Dendritic cell treated with granulocyte-macrophage colony-stimulating factor and Interleukin-4, amounts not matched to agents 40 ng/mL and 50 ng/mL, for 4 days (primary cell): Measurements from ENCODE around the gene TAPT1.
"Not testable (repeated sequence)": the region's sequence is repeated elsewhere in the genome, so short reads cannot be mapped to it uniquely, and the experiment has no call there.

Experiments
- H3K27ac Mint-ChIP-seq: one replicate; pipeline ENCODE4 v1.8.0; 2022; ENCODE audit warnings: mild to moderate bottlenecking, mixed read lengths
- H3K27me3 Mint-ChIP-seq: one replicate; pipeline ENCODE4 v1.8.0; 2022; ENCODE audit warnings: mild to moderate bottlenecking, mixed read lengths
- H3K36me3 Mint-ChIP-seq: one replicate; pipeline ENCODE4 v1.8.0; 2022; ENCODE audit warnings: low read depth, mixed read lengths
- H3K4me1 Mint-ChIP-seq: one replicate; pipeline ENCODE4 v1.8.0; 2022; ENCODE audit warnings: low read depth, mixed read lengths
- H3K4me3 Mint-ChIP-seq: one replicate; pipeline ENCODE4 v1.8.0; 2022; ENCODE audit warnings: mild to moderate bottlenecking, moderate library complexity, mixed read lengths
- H3K9me3 Mint-ChIP-seq: one replicate; pipeline ENCODE4 v1.8.0; 2022; ENCODE audit warnings: mixed read lengths
- intact Hi-C: fragments of 100-400 bp; cut with micrococcal nuclease; formaldehyde crosslinking; loops from one replicate; pipeline ENCODE4 v1.15.0; 2022

Gene TAPT1

DNA sequence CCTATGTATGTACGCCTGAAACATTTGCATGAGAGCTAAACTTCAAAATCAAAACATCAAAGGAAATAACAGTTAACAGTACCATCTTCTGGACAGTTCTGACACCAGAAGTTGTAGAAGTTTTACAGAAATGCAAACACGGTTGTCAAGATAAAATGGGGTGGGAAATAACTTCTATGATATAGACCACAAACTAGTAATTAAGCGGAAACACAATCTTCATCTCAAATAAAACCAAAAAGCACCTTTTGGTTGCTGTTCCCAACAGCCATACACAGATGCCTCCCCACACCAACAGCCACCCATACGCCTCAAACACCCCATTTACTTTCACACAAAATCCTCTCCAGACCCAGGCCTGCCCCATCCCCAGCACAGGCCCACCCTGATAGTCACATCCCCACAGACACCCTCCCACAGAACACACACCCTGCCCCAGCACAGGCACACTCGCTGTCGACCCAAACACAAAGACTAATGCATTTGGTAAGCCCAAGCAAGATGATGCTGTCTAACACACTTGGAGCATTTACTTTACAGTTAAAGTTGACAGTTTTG is 64.3 kb downstream of the TAPT1 start:
- Mint-ChIP-seq H3K36me3 (peaks cover 68% of the 10 kb centered on the region), H3K4me3 (no peak overlapping the region), H3K27me3 (no peaks in the 10 kb centered on the region), H3K9me3 (no peaks in the 10 kb centered on the region), H3K27ac (peak overlapping the region; percentile 1), H3K4me1 (peaks cover 6% of the 10 kb centered on the region)
- intact Hi-C loops, result no loop called here

DNA sequence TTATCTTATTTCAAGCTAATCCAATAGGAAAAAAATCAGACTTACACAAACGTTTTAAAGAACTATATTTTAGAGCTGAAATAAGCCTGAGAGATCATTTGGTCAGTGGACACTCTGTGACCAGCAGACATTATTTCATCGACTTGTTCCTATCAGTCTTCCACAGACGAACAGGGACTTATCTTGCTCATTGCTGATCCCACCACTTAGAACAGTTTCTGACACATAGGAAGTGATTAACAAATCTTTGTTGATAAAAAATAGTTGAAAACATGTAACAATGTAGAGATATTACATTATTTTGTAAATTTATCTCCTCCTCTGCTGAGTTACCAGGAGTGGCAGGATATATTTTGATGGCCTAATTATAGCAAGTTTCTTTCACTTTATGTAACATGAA is 65.8 kb downstream of the TAPT1 start:
- intact Hi-C loops, result no loop called here
- Mint-ChIP-seq H3K4me3 (no peak overlapping the region), H3K4me1 (peaks cover 6% of the 10 kb centered on the region), H3K9me3 (no peaks in the 10 kb centered on the region), H3K36me3 (peaks cover 54% of the 10 kb centered on the region), H3K27me3 (no peaks in the 10 kb centered on the region), H3K27ac (no peak overlapping the region)

DNA sequence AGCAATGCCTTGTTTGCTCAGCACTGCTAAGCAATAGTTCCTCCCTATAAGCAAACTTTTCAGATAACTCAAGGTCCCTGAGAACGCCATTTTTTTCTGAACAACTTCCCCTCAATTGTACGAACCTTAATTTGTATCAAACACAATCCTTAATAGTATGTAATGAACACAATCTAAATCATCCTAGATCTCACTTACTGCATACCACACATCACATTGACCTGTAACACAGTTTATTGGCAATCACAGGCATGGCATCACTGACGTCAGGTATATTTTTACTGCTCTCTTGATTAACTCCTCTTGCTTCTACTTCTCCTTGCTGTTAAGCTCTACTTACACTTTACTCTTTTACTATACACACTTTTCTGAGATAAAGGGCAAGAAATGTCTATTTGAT is 67.0 kb downstream of the TAPT1 start:
- H3K9me3 Mint-ChIP-seq, result no peaks in the 10 kb centered on the region
- H3K4me1 Mint-ChIP-seq, result peaks cover 6% of the 10 kb centered on the region
- no peak overlapping the region for H3K4me3 Mint-ChIP-seq
- no peaks in the 10 kb centered on the region for H3K27me3 Mint-ChIP-seq
- H3K27ac Mint-ChIP-seq, result no peak overlapping the region
- intact Hi-C loops, result no loop called here
- peaks cover 42% of the 10 kb centered on the region for H3K36me3 Mint-ChIP-seq

DNA sequence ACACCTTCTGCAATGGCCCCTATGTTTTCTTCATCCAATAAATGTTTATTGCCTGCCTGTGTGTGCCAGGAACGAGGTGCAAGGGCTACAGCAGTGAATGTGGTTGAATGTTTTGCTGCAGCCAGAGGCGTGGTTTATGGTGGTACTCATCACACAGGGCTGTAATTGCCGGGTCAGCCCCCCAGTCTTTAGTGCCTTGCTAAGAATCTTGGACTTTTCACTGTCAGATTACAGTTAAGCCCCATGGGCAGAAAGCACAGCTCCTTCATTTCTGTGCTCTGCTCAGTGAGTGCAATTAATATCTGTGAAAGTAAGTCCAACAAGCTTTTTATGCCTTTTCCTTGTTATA is 67.8 kb downstream of the TAPT1 start:
- Mint-ChIP-seq H3K9me3 (no peaks in the 10 kb centered on the region), H3K4me3 (no peak overlapping the region), H3K27ac (no peak overlapping the region)

DNA sequence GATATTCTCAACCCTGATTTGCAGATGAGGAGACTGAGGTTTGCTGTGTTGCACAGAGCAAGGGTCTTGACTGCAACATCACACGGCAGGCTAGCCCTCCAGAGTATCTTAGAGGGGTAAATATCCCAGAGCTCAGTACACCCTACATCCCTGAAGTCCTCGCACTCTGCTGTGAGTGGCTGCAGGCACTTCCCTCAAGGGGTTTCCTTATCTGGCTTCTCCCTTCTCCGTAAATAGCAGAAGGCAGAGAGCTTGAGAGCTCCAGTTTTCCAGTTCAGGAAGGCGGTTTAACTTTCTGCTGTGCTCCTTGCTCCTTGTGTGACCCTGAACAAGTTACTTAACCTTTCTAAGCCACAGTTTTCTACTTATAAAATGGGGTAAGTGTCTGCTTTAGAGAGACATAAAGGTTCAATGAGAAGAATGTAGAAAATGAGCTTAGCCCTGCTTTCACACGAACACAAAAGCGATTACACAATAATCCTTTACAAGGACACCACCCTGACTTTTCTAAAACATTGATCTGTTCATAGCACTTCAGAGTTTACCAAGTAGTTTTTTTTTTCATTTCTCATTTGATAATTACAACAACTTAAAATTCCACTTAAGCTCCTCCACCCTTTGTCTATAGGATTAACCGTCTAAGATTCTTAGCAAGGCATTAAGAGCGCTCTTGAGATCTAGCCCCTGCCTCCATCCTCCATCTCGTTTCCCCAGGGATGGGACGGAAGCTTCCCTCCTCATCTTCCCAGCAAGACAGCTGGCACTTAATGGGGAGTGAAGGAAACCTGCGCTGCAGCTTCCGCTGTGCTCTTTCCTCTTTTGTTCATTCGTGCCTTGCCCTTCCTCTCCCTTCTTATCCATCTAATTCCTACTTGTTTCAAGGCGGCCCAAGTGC is 68.4 kb downstream of the TAPT1 start:
- intact Hi-C loops, result no loop called here
- no peaks in the 10 kb centered on the region for H3K9me3 Mint-ChIP-seq
- H3K36me3 Mint-ChIP-seq, result peaks cover 28% of the 10 kb centered on the region
- no peak overlapping the region for H3K4me3 Mint-ChIP-seq
- H3K27ac Mint-ChIP-seq, result no peak overlapping the region
- peaks cover 6% of the 10 kb centered on the region for H3K4me1 Mint-ChIP-seq
- H3K27me3 Mint-ChIP-seq, result no peaks in the 10 kb centered on the region

More for the DNA sequence above, 67.8 kb downstream of the TAPT1 start:
- H3K36me3 Mint-ChIP-seq, result peaks cover 34% of the 10 kb centered on the region
- intact Hi-C loops, result no loop called here
- H3K4me1 Mint-ChIP-seq, result peaks cover 6% of the 10 kb centered on the region
- no peaks in the 10 kb centered on the region for H3K27me3 Mint-ChIP-seq

DNA sequence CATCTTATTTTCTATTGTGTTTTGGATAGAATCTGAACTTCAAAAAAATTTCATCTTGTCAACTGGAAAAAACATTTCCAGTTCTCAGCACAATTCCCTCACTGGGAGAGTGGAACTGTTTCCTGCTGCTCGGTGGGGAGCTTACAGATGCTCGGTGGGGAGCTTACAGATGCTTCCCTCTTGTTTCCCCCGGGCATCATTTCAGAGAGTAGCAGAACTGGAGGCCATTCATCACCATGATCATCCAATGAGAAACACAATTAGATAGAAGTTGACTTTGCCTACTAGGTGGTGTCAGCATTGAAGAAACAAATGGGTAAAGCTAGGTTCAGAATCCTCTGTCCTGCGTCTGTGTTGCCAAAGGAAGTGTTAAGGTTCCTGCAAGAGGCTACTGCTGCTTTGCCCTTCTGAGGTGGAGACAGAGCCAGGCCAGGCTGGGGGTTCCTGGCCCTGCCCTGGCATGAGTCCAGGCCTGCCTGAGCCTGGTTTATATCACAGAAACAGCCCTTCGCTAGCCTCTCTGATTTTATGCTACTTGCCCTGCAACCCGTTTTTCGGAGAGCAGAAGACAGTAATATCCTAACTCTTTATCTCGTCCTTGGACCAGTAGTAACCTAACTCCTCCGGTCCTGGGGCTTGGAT is 70.6 kb downstream of the TAPT1 start:
- no peak overlapping the region for H3K27ac Mint-ChIP-seq
- H3K9me3 Mint-ChIP-seq, result no peaks in the 10 kb centered on the region
- intact Hi-C loops, result no loop called here
- peaks cover 6% of the 10 kb centered on the region for H3K4me1 Mint-ChIP-seq
- H3K36me3 Mint-ChIP-seq, result peaks cover 8% of the 10 kb centered on the region
- H3K4me3 Mint-ChIP-seq, result no peak overlapping the region
- H3K27me3 Mint-ChIP-seq, result no peaks in the 10 kb centered on the region

DNA sequence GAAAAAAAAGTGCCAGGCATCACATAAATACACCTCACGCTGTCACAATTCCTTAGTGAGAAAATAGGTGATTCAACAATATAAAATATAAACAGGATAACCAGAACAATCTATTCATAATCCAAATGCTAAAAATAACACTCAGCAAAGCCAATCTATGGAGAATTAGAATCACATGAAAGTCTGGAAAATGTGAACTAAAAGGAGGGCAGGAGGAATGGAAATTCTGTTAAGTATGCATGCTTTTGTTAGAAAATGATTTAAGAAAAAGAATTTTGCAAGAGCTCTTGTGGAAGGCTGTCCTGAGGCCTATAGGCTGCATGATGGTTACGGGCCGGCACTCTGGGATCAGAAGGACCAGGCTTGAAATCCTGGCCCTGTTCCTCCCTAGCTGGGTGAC is 71.8 kb downstream of the TAPT1 start:
- no peak overlapping the region for H3K4me3 Mint-ChIP-seq
- H3K4me1 Mint-ChIP-seq, result peaks cover 6% of the 10 kb centered on the region

DNA sequence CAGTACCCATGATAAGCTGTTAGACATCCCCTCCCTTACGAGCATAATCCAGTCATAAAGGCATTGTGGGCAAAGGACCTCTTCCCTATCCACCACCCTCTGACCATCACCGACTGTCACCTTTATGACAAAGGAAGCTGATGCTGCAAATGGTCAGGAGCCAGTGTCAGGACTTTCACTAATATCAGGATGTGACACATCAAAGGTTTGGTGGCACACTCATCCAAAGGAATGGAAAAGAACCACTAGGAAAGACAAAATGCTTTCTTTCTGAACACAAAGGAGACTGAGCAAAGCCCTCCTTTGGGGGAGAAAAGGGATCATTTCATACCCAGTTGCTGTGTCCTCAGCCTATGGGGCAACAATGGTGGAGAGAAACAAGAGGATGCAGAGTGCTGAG is 75.6 kb downstream of the TAPT1 start:
- H3K9me3 Mint-ChIP-seq, result peaks cover 13% of the 10 kb centered on the region
- H3K27me3 Mint-ChIP-seq, result no peaks in the 10 kb centered on the region
- no peak overlapping the region for H3K4me3 Mint-ChIP-seq
- no peaks in the 10 kb centered on the region for H3K4me1 Mint-ChIP-seq
- intact Hi-C loops, result no loop called here
- no peaks in the 10 kb centered on the region for H3K36me3 Mint-ChIP-seq
- no peak overlapping the region for H3K27ac Mint-ChIP-seq

More for the DNA sequence above, 71.8 kb downstream of the TAPT1 start:
- Mint-ChIP-seq H3K36me3 (no peaks in the 10 kb centered on the region), H3K9me3 (no peaks in the 10 kb centered on the region), H3K27ac (no peak overlapping the region), H3K27me3 (no peaks in the 10 kb centered on the region)
- intact Hi-C loops, result no loop called here

DNA sequence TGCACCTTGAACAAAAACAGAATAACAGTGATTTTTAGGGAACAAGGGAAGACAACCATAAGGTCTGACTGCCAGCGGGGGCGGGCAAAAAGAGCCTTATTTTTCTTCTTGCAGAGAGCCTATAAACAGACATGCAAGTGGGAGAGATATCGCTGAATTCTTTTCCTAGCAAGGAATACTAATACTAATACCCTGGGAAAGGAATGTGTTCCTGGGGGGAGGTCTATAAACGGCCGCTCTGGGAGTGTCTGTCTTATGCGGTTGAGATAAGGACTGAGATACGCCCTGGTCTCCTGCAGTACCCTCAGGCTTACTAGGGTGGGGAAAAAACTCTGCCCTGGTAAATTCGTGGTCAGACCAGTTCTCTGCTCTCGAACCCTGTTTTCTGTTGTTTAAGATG is 81.4 kb downstream of the TAPT1 start:
- H3K27me3 Mint-ChIP-seq, H3K36me3 Mint-ChIP-seq, H3K4me3 Mint-ChIP-seq, H3K4me1 Mint-ChIP-seq, H3K27ac Mint-ChIP-seq, intact Hi-C loops: not testable (repeated sequence)
- peaks cover 51% of the 10 kb centered on the region for H3K9me3 Mint-ChIP-seq

DNA sequence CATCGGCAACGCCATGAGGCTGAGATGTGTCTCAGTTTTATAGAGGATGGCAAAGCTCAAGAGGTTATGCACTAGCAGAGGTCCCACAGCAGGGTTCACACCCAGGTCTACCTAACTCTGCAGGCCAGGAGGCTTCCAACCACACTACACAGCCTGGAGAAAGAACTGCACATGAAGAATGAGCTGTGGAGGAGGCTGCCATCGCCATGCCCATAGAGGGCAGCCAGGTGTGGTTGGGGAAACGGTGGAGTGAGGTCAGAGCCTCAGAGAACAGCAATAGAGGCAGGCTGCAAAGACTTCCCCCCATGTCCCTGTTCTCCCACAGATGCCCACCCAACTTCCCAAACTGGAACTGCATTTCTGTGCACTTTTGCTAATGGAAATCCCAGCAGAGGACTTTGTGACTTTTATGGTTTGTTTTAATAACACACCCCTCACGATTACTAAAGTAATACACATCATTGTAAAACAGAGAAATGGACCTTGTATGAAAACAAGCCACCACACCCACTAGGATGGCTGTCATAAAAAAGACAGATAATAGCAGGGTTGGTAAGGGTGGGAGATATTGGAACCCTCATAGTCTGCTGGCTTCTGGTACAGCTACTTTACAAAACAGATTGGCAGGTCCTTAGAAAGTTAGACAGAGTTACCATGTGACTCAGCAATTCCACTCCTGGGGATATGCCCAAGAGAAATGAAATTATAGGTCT is 83.5 kb downstream of the TAPT1 start:
- Mint-ChIP-seq H3K4me1 (no peaks in the 10 kb centered on the region), H3K4me3 (no peak overlapping the region), H3K36me3 (no peaks in the 10 kb centered on the region), H3K9me3 (peaks cover 51% of the 10 kb centered on the region), H3K27me3 (no peaks in the 10 kb centered on the region), H3K27ac (no peak overlapping the region)
- intact Hi-C loops, result no loop called here

DNA sequence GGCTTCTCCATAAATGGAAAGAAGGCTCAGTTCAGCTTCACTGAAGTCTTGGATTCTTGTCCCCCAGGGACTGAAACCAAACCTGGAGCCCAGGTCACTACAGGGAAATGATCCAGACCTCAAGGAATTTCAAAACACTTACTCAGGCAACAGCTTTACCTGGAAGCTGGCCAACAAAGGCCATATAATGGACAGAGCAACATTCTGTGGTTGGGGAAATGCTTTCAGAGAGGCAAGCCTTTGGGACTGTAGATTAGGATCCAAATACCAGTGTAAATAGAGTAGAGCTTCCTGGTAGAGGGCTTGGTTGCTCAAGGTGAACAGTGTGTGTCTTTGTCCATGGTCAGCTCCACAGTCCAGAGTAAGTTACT is 85.4 kb downstream of the TAPT1 start:
- H3K36me3 Mint-ChIP-seq, result no peaks in the 10 kb centered on the region

DNA sequence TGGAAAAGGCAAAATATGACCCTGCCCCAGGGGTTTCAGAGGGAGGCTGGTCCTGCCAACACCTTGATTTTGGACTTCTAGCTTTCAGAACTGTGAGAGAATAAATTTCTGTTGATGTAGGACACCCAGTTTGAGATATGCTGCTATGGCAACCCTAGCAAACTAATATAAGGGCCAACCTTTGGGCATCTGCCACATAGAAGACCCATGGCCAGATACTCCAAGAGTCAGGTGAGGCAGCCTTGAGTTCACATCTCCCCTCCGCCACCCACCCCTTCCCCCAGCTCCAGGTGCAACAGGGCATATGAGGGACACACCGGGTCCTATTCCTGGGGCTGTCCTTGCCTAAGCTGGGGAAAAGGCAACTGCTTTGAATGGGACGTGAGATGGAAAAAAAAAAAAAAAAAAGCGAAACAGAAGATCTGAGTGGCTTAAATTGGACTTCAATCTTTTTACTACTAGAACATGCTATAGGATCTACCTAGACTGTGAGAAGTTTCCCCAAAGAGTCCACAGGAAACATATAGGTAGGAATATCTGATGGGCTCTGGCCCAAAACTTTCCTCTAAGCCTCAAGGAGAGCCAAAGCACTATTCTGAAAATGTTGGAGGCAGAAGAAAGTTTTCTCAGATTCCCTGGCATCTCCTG is 85.9 kb downstream of the TAPT1 start:
- Mint-ChIP-seq H3K36me3 (no peaks in the 10 kb centered on the region), H3K9me3 (peaks cover 41% of the 10 kb centered on the region), H3K4me3 (no peak overlapping the region), H3K4me1 (no peaks in the 10 kb centered on the region), H3K27ac (no peak overlapping the region), H3K27me3 (no peaks in the 10 kb centered on the region)
- intact Hi-C loops, result no loop called here

More for the DNA sequence above, 85.4 kb downstream of the TAPT1 start:
- H3K4me1 Mint-ChIP-seq, result no peaks in the 10 kb centered on the region
- no peaks in the 10 kb centered on the region for H3K27me3 Mint-ChIP-seq
- no peak overlapping the region for H3K4me3 Mint-ChIP-seq
- H3K9me3 Mint-ChIP-seq, result peaks cover 42% of the 10 kb centered on the region
- intact Hi-C loops, result no loop called here
- no peak overlapping the region for H3K27ac Mint-ChIP-seq

DNA sequence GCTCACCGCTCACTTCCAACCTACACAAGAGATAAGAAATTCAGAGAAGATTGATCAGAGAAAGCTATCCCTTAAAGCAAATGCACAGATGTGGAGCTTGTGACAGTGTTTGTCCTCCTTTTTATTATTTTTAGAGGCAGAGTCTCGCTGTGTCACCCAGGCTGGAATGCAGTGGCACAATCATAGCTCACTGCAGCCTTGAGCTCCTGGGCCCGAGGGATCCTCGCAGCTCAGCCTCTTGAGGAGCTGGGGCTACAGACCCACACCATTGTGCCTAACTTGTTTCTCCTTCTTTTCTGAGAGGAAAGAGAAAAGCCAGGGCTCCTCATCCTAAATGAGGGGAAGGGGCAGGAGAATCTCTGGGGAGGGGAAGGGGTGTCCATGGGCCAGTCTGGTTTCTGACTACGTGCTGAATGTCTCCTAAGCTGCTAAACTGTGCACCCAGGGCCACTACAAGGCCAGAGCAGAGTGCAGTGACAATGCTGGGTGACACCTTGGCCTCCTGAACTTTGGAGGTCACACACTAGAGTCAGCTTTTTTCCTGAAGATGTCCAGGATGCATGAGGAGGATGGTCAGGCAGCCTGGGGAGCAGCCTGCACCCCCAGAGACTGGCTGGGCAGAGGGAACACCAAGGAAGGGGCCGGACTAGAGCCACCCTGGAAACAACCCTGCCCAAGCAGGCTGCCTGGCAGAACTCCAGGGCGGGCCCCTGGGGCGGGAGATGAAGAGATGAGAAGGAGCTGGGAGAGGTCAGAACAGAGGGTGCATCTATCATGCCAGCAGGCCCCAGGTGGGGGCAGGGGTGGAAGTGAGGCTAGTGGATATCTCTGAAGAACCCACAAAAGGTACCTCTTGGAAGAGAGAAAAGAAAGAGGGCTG is 87.0 kb downstream of the TAPT1 start:
- no peak overlapping the region for H3K4me3 Mint-ChIP-seq
- intact Hi-C loops, result no loop called here
- no peak overlapping the region for H3K27ac Mint-ChIP-seq

More for the DNA sequence above, 87.0 kb downstream of the TAPT1 start:
- Mint-ChIP-seq H3K4me1 (no peaks in the 10 kb centered on the region), H3K9me3 (peaks cover 36% of the 10 kb centered on the region), H3K36me3 (no peaks in the 10 kb centered on the region), H3K27me3 (no peaks in the 10 kb centered on the region)
